WTC11 (cell line): Measurements from ENCODE around the gene CHST15.

ENCODE experiments used
- AFF4 ChIP-seq: sonication (generic); formaldehyde crosslinking; IDR thresholded peaks from 2 replicates; pipeline ENCODE4 v1.8.1; 2023; ENCODE audit warnings: mild to moderate bottlenecking, missing genetic modification reagents, borderline replicate concordance
- SP1 ChIP-seq: sonication (generic); formaldehyde crosslinking; conservative IDR thresholded peaks from 2 replicates; pipeline ENCODE4 v1.8.1; 2022; ENCODE audit warnings: missing genetic modification reagents
- TP53 ChIP-seq: sonication (generic); formaldehyde crosslinking; IDR thresholded peaks from 2 replicates; pipeline ENCODE4 v1.8.1; 2023; ENCODE audit warnings: mild to moderate bottlenecking, missing genetic modification reagents
- ZNF138 ChIP-seq: sonication (generic); formaldehyde crosslinking; conservative IDR thresholded peaks from 2 replicates; pipeline ENCODE4 v1.8.1; 2022; ENCODE audit warnings: mild to moderate bottlenecking, moderate library complexity, missing genetic modification reagents
- TF ChIP-seq, protein P1 (sequence below): fragments of 200-600 bp; IDR thresholded peaks from 2 replicates; pipeline ENCODE4 v1.8.0; 2022; ENCODE audit warnings: antibody characterized with exemption
- TF ChIP-seq, protein P2 (sequence below): sonication (generic); formaldehyde crosslinking; IDR thresholded peaks from 2 replicates; pipeline ENCODE4 v1.8.1; 2022; ENCODE audit warnings: mild to moderate bottlenecking, moderate library complexity, missing genetic modification reagents

DNA sequence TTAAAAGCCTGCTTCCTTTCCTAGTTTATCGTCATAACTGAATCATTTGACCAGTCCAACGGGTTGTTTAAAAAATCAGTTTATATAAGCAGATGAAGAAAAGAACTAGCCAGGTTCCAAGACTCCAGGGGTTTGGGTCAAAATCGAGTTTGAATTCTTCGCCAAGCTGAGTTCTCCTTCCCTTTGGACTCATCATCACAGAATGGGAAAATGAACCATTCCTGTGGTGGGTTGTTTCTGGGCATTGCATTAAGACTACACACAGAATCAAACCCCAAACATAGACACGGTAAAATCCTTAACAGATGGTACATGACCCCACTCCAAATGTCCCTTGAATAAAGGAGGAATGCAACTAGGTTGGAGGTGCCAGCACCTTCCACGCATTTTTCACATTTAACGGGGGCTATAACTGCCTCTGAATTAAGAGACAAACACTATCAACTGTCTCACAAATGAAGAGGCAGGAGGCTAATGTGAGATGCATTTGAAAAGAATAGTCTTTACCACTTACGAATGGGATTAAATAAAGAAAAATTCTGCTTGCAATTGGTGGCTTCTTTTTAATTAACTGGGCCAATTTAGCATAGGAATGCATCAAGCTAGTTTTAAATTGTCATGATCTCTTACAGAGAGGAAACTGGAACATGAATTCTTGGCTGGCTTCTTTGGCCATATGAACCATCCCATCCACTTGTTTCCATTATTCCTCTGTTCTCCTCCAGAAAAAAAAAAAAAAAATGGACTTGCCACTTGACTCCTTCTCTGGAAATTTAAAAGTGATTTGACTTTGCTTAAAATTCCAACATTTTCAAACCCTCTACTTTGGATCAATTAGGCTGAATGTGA is 61.1 kb downstream of the CHST15 start:
- TF ChIP-seq, protein P1, sequence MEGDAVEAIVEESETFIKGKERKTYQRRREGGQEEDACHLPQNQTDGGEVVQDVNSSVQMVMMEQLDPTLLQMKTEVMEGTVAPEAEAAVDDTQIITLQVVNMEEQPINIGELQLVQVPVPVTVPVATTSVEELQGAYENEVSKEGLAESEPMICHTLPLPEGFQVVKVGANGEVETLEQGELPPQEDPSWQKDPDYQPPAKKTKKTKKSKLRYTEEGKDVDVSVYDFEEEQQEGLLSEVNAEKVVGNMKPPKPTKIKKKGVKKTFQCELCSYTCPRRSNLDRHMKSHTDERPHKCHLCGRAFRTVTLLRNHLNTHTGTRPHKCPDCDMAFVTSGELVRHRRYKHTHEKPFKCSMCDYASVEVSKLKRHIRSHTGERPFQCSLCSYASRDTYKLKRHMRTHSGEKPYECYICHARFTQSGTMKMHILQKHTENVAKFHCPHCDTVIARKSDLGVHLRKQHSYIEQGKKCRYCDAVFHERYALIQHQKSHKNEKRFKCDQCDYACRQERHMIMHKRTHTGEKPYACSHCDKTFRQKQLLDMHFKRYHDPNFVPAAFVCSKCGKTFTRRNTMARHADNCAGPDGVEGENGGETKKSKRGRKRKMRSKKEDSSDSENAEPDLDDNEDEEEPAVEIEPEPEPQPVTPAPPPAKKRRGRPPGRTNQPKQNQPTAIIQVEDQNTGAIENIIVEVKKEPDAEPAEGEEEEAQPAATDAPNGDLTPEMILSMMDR, result no peak
- TF ChIP-seq TP53 (CRISPR knock-in tag) (no peak), SP1 (CRISPR knock-in tag) (no peak), AFF4 (CRISPR knock-in tag) (no peak), ZNF138 (CRISPR knock-in tag) (no peak)
- TF ChIP-seq, protein P2, sequence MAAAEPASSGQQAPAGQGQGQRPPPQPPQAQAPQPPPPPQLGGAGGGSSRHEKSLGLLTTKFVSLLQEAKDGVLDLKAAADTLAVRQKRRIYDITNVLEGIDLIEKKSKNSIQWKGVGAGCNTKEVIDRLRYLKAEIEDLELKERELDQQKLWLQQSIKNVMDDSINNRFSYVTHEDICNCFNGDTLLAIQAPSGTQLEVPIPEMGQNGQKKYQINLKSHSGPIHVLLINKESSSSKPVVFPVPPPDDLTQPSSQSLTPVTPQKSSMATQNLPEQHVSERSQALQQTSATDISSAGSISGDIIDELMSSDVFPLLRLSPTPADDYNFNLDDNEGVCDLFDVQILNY (CRISPR knock-in tag), result no peak
